Skeletal muscle cell (primary cell): Measurements from ENCODE around the gene TOR2A.
A peak's percentile ranks its signal among the peaks of the same experiment; 100 is the strongest.

Experiments
- DNase-seq: peaks from one replicate; pipeline ENCODE4 v3.0.0-alpha.2; 2010; ENCODE audit warnings: low read depth
- H3K4me3 ChIP-seq: 2 replicates; pipeline ENCODE4 v1.5.1; 2011; ENCODE audit warnings: low read depth, mild to moderate bottlenecking, control low read depth, low read length, moderate library complexity

TOR2A gene

GRCh38 chr9:127723444-127723843 lies 11.7 kb downstream of the TOR2A start:
- no peak overlapping the region for H3K4me3 ChIP-seq
- no peak for DNase-seq

- no peak for DNase-seq
These were observed 12.1 kb downstream of the TOR2A start for GRCh38 chr9:127723013-127723412.

GRCh38 chr9:127722055-127722745 lies 12.9 kb downstream of the TOR2A start:
- DNase-seq, result no peak
- no peak overlapping the region for H3K4me3 ChIP-seq

More at GRCh38 chr9:127723013-127723412, 12.1 kb downstream of the TOR2A start:
- no peak overlapping the region for H3K4me3 ChIP-seq

- no peak for DNase-seq
- H3K4me3 ChIP-seq, result no peak overlapping the region
These were observed 13.7 kb downstream of the TOR2A start for GRCh38 chr9:127721391-127721821.

GRCh38 chr9:127720865-127721227 lies 14.2 kb downstream of the TOR2A start:
- no peak overlapping the region for H3K4me3 ChIP-seq
- DNase-seq, result no peak

GRCh38 chr9:127720031-127720864 lies 14.8 kb downstream of the TOR2A start:
- no peak overlapping the region for H3K4me3 ChIP-seq
- DNase-seq, result no peak

GRCh38 chr9:127717766-127718165 lies 17.3 kb downstream of the TOR2A start:
- DNase-seq, result no peak
- no peak overlapping the region for H3K4me3 ChIP-seq

GRCh38 chr9:127716412-127716811 lies 18.7 kb downstream of the TOR2A start:
- H3K4me3 ChIP-seq, result peak overlapping the region; percentile 91
- no peak for DNase-seq

- H3K4me3 ChIP-seq, result peak within 1 kb of the TSS; percentile 91
- peak; percentile 75 for DNase-seq
These were observed 19.4 kb downstream of the TOR2A start, which contains the start of the genes PTRH1 and TTC16 for GRCh38 chr9:127715470-127716337. Gene PTRH1, minus strand, starts transcription at chr9:127715663. Its CDS starts 24 bp downstream, at chr9:127715639. Gene TTC16, plus strand, starts transcription at chr9:127716079. Its CDS starts 67 bp downstream, at chr9:127716146.

GRCh38 chr9:127714951-127715469 lies 20.1 kb downstream of the TOR2A start:
- H3K4me3 ChIP-seq, result peak overlapping the region; percentile 91
- no peak for DNase-seq

GRCh38 chr9:127714020-127714750 lies 20.9 kb downstream of the TOR2A start:
- no peak for DNase-seq
- peak overlapping the region; percentile 91 for H3K4me3 ChIP-seq

GRCh38 chr9:127712867-127713266 lies 22.2 kb downstream of the TOR2A start:
- no peak for DNase-seq
- H3K4me3 ChIP-seq, result no peak overlapping the region

GRCh38 chr9:127712371-127712770 lies 22.7 kb downstream of the TOR2A start:
- no peak for DNase-seq
- no peak overlapping the region for H3K4me3 ChIP-seq

GRCh38 chr9:127711831-127712274 lies 23.2 kb downstream of the TOR2A start:
- no peak for DNase-seq
- no peak overlapping the region for H3K4me3 ChIP-seq

GRCh38 chr9:127711226-127711701 lies 23.8 kb downstream of the TOR2A start:
- DNase-seq, result no peak

GRCh38 chr9:127710204-127710783 lies 24.8 kb downstream of the TOR2A start:
- DNase-seq, result no peak
- no peak overlapping the region for H3K4me3 ChIP-seq

More at GRCh38 chr9:127711226-127711701, 23.8 kb downstream of the TOR2A start:
- H3K4me3 ChIP-seq, result no peak overlapping the region

- no peak overlapping the region for H3K4me3 ChIP-seq
These were observed 26.0 kb downstream of the TOR2A start for GRCh38 chr9:127708952-127709587.

GRCh38 chr9:127707766-127708165 lies 27.3 kb downstream of the TOR2A start:
- DNase-seq, result no peak
- H3K4me3 ChIP-seq, result no peak overlapping the region

More at GRCh38 chr9:127708952-127709587, 26.0 kb downstream of the TOR2A start:
- DNase-seq, result no peak
